Naive thymus-derived CD4-positive, alpha-beta T cell (primary cell): Measurements from ENCODE around the gene CCDC40. TPM values are rescaled to one million over a fixed set of nuclear protein-coding genes. Genes with fewer than 3 reads are reported as not detected.
A peak's percentile ranks its signal among the peaks of the same experiment; 100 is the strongest.

Experiments used
- ATAC-seq: fragments of 150-1000 bp; cut with Tn5 transposase; 2 replicates; pipeline ENCODE4 v1.10.0; 2021; ENCODE audit warnings: mild to moderate bottlenecking, moderate library complexity
- CTCF ChIA-PET: fragments of 350-600 bp; sonication (Branson Sonifier 250); formaldehyde crosslinking; loops from one replicate; lab custom pipeline; 2021; ENCODE audit warnings: antibody characterized with exemption; lab: Charles Lee
- POLR2A ChIA-PET: fragments of 350-600 bp; sonication (Branson Sonifier 250); formaldehyde crosslinking; loops from one replicate; lab custom pipeline; 2021; ENCODE audit warnings: antibody characterized with exemption, inconsistent platforms; lab: Charles Lee
- DNase-seq, 9 donors: peaks; one replicate each; pipeline versions ENCODE4 v3.0.0 to v3.0.0-alpha.2; 2020 to 2022; ENCODE audit warnings: mixed read lengths in 1 of 9
- H3K27ac ChIP-seq: one replicate; pipeline ENCODE4 v1.7.0; 2013; ENCODE audit warnings: mild to moderate bottlenecking, low read depth, low read length, moderate library complexity
- H3K27me3 ChIP-seq, 2 donors: one replicate each; pipeline ENCODE4 v1.7.0; 2013; ENCODE audit warnings: low read length in 2 of 2, mild to moderate bottlenecking in 2 of 2, moderate library complexity in 2 of 2; ENCODE audit not compliant: control insufficient read depth in 2 of 2, insufficient read depth in 2 of 2
- H3K36me3 ChIP-seq, 3 experiments: 1 replicate in 2 of 3; 2 replicates in 1 of 3; pipeline ENCODE4 v1.7.0; 2013; ENCODE audit warnings: low read length in 3 of 3, mild to moderate bottlenecking in 3 of 3, moderate library complexity in 1 of 3; ENCODE audit not compliant: insufficient read depth in 3 of 3, control insufficient read depth in 2 of 3
- H3K4me1 ChIP-seq, 2 donors: one replicate each; pipeline ENCODE4 v1.7.0; 2013; ENCODE audit warnings: low read length in 2 of 2, mild to moderate bottlenecking in 2 of 2, moderate library complexity in 1 of 2; ENCODE audit not compliant: control insufficient read depth in 2 of 2, insufficient read depth in 2 of 2
- H3K4me3 ChIP-seq: 2 replicates; pipeline ENCODE4 v1.7.0; 2013; ENCODE audit warnings: mild to moderate bottlenecking, low read length
- H3K9me3 ChIP-seq, 3 experiments: 1 replicate in 2 of 3; 2 replicates in 1 of 3; pipeline ENCODE4 v1.7.0; 2013; ENCODE audit warnings: low read length in 3 of 3; ENCODE audit not compliant: control insufficient read depth in 2 of 3
- H3K27ac Mint-ChIP-seq, 9 donors: one replicate each; pipeline ENCODE4 v1.8.0; 2020 to 2022; ENCODE audit warnings: mixed read lengths in 9 of 9, mild to moderate bottlenecking in 8 of 9, moderate library complexity in 5 of 9, inconsistent platforms in 2 of 9
- H3K27me3 Mint-ChIP-seq, 5 donors: one replicate each; pipeline ENCODE4 v1.8.0; 2021 to 2022; ENCODE audit warnings: mixed read lengths in 5 of 5, mild to moderate bottlenecking in 1 of 5
- H3K36me3 Mint-ChIP-seq, 5 donors: one replicate each; pipeline ENCODE4 v1.8.0; 2020 to 2022; ENCODE audit warnings: mixed read lengths in 5 of 5, mild to moderate bottlenecking in 3 of 5, inconsistent platforms in 1 of 5
- H3K4me1 Mint-ChIP-seq, 7 donors: one replicate each; pipeline ENCODE4 v1.8.0; 2020 to 2022; ENCODE audit warnings: mixed read lengths in 7 of 7, mild to moderate bottlenecking in 3 of 7, inconsistent platforms in 1 of 7
- H3K4me3 Mint-ChIP-seq, 10 donors: one replicate each; pipeline ENCODE4 v1.8.0; 2020 to 2022; ENCODE audit warnings: mild to moderate bottlenecking in 10 of 10, mixed read lengths in 10 of 10, moderate library complexity in 6 of 10, inconsistent platforms in 2 of 10
- H3K9me3 Mint-ChIP-seq, 11 donors: one replicate each; pipeline ENCODE4 v1.8.0; 2020 to 2022; ENCODE audit warnings: mixed read lengths in 11 of 11, mild to moderate bottlenecking in 4 of 11, inconsistent platforms in 1 of 11, moderate library complexity in 1 of 11
- intact Hi-C, 2 donors: fragments of 100-400 bp; cut with micrococcal nuclease; formaldehyde crosslinking; loops; one replicate each; pipeline ENCODE4 v1.15.1; 2023
- polyA plus RNA-seq, 2 donors: library from polyadenylated mRNA; unstranded; fragments of 300-500 nt; fragmentation: Illumina TruSeq; gene quantifications; one replicate each; pipeline ENCODE4 v1.2.3, GENCODE V29; 2021
- total RNA-seq, 6 experiments: library from RNA in 5 of 6; stranded (reverse) in 5 of 6; gene quantifications; 1 replicate in 5 of 6; 2 replicates in 1 of 6; pipeline ENCODE4 v1.2.3 and lab custom pipeline; 2021 to 2026

Gene CCDC40
- total and polyA plus RNA-seq, 7 experiments from 2014 or later: 0.43 to 3.0 (median 0.79) TPM; not detected in 2

GRCh38 chr17:80060644-80061043 lies 24.2 kb downstream of the CCDC40 start:
- H3K9me3 Mint-ChIP-seq: no peaks in the 10 kb centered on the region
- DNase-seq (no peak), ATAC-seq (no peak)
- intact Hi-C loops: no loop called here
- no peaks in the 10 kb centered on the region for H3K36me3 Mint-ChIP-seq
- no peaks in the 10 kb centered on the region for H3K27me3 ChIP-seq
- H3K27ac Mint-ChIP-seq: no peak overlapping the region
- H3K4me3 ChIP-seq: no peak overlapping the region
- CTCF ChIA-PET: no interaction called here
- peaks cover 0 to 3% (median 0%) of the 10 kb centered on the region in 7 donors for H3K4me1 Mint-ChIP-seq
- no peaks in the 10 kb centered on the region for H3K9me3 ChIP-seq
- no peak overlapping the region for H3K4me3 Mint-ChIP-seq
- POLR2A ChIA-PET: no interaction called here
- H3K27me3 Mint-ChIP-seq: peaks cover 0 to 2% (median 0%) of the 10 kb centered on the region in 5 donors
- no peak overlapping the region for H3K27ac ChIP-seq
- H3K36me3 ChIP-seq: no peaks in the 10 kb centered on the region
- no peaks in the 10 kb centered on the region for H3K4me1 ChIP-seq

DNA sequence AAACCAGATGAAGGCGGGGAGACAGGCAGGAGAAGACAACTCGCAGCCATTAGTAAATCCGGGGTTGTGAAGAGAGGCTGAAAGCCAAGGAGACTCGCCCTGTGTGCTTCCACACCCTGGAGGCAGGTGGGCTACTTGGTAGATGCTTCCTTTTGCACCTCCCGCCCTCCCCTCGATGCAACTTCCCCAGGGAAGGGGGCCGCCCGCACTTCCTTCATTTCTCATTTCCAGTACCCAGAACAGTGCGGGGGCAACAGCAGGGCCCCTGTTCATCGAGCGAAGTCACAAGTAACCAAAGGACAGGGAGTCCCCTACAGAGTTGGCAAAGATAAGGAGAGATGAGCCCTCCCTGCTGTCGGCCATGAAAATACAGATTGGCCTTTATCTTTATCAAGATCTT lies 25.0 kb downstream of the CCDC40 start:
- H3K27ac Mint-ChIP-seq: no peak overlapping the region
- no peak overlapping the region for H3K27ac ChIP-seq
- no peak overlapping the region for H3K4me3 ChIP-seq
- no peaks in the 10 kb centered on the region for H3K36me3 ChIP-seq
- no peak overlapping the region for H3K4me3 Mint-ChIP-seq
- H3K27me3 Mint-ChIP-seq: peaks cover 0 to 2% (median 0%) of the 10 kb centered on the region in 5 donors
- H3K27me3 ChIP-seq: no peaks in the 10 kb centered on the region
- intact Hi-C loops: no loop called here
- DNase-seq (no peak), ATAC-seq (no peak)
- ChIA-PET CTCF (no interaction called here), POLR2A (no interaction called here)
- no peaks in the 10 kb centered on the region for H3K36me3 Mint-ChIP-seq
- peaks cover 0 to 3% (median 0%) of the 10 kb centered on the region in 7 donors for H3K4me1 Mint-ChIP-seq
- no peaks in the 10 kb centered on the region for H3K9me3 Mint-ChIP-seq
- H3K9me3 ChIP-seq: no peaks in the 10 kb centered on the region
- H3K4me1 ChIP-seq: no peaks in the 10 kb centered on the region

- Mint-ChIP-seq H3K4me3 (no peak overlapping the region), H3K36me3 (no peaks in the 10 kb centered on the region), H3K4me1 (peaks cover 0 to 3% (median 0%) of the 10 kb centered on the region in 7 donors), H3K27ac (peak overlapping the region in 1 of 9 donors; percentile 81), H3K27me3 (peaks cover 0 to 2% (median 0%) of the 10 kb centered on the region in 5 donors), H3K9me3 (no peaks in the 10 kb centered on the region)
- Histone ChIP-seq H3K4me3 (no peak overlapping the region), H3K9me3 (no peaks in the 10 kb centered on the region), H3K36me3 (no peaks in the 10 kb centered on the region), H3K27ac (no peak overlapping the region), H3K4me1 (no peaks in the 10 kb centered on the region), H3K27me3 (no peaks in the 10 kb centered on the region)
- DNase-seq (no peak), ATAC-seq (peak; percentile 48)
- CTCF ChIA-PET: no interaction called here
- intact Hi-C loops: no loop called here
- POLR2A ChIA-PET: no interaction called here
These were observed 27.6 kb downstream of the CCDC40 start for GRCh38 chr17:80063830-80064585.

- Histone ChIP-seq H3K27me3 (no peaks in the 10 kb centered on the region), H3K4me1 (no peaks in the 10 kb centered on the region), H3K4me3 (no peak overlapping the region), H3K36me3 (no peaks in the 10 kb centered on the region), H3K9me3 (no peaks in the 10 kb centered on the region), H3K27ac (no peak overlapping the region)
- ATAC-seq (no peak), DNase-seq (no peak)
- H3K4me3 Mint-ChIP-seq: no peak overlapping the region
- H3K27me3 Mint-ChIP-seq: peaks cover 0 to 2% (median 0%) of the 10 kb centered on the region in 5 donors
- ChIA-PET CTCF (no interaction called here), POLR2A (no interaction called here)
- H3K36me3 Mint-ChIP-seq: no peaks in the 10 kb centered on the region
- intact Hi-C loops: no loop called here
- H3K27ac Mint-ChIP-seq: no peak overlapping the region
- H3K9me3 Mint-ChIP-seq: no peaks in the 10 kb centered on the region
- H3K4me1 Mint-ChIP-seq: peaks cover 0 to 4% (median under 1%) of the 10 kb centered on the region in 7 donors
These were observed 28.3 kb downstream of the CCDC40 start for GRCh38 chr17:80064696-80065095.

DNA sequence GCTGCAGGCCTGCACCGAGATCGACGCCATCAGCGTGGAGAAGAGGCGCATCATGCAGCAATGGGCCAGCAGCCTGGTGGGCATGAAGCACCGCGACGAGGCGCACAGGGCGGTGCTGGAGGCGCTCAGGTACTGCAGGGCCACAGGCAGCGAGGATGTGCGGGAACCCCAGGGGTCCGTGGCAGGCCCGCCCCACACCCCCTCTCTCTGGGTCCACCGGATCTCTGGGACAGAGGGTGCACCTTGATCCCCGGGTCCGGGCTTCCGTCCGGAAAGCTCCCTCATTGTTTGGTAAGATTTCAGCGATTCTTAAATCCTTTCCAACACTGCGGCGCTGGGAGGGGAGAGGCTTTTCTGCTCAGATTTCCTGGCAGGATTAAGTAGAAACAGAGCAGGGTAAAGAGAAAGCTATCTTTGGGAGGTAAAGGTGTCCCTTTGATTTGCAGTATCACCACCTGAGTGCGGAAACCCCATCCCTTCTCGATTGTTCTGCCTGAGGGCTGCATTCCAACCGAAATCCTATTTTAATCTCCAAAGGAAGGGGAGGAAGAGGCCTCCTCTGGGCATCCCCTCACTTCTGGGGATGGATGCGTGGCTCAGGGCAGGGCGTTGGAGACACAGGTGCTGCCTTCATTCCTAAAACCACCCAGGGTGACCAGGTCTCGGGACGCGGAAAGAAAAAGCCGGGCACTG lies 29.2 kb downstream of the CCDC40 start:
- intact Hi-C loops: no loop called here
- POLR2A ChIA-PET: no interaction called here
- no peak for DNase-seq
- Histone ChIP-seq H3K4me3 (no peak overlapping the region), H3K27me3 (no peaks in the 10 kb centered on the region), H3K36me3 (no peaks in the 10 kb centered on the region), H3K9me3 (no peaks in the 10 kb centered on the region), H3K4me1 (no peaks in the 10 kb centered on the region), H3K27ac (no peak overlapping the region)
- H3K36me3 Mint-ChIP-seq: no peaks in the 10 kb centered on the region
- ATAC-seq: no peak
- H3K4me3 Mint-ChIP-seq: no peak overlapping the region
- peaks cover 0 to 4% (median 3%) of the 10 kb centered on the region in 7 donors for H3K4me1 Mint-ChIP-seq
- H3K27ac Mint-ChIP-seq: no peak overlapping the region
- H3K9me3 Mint-ChIP-seq: no peaks in the 10 kb centered on the region
- CTCF ChIA-PET: no interaction called here
- peaks cover 0 to 2% (median 0%) of the 10 kb centered on the region in 5 donors for H3K27me3 Mint-ChIP-seq

DNA sequence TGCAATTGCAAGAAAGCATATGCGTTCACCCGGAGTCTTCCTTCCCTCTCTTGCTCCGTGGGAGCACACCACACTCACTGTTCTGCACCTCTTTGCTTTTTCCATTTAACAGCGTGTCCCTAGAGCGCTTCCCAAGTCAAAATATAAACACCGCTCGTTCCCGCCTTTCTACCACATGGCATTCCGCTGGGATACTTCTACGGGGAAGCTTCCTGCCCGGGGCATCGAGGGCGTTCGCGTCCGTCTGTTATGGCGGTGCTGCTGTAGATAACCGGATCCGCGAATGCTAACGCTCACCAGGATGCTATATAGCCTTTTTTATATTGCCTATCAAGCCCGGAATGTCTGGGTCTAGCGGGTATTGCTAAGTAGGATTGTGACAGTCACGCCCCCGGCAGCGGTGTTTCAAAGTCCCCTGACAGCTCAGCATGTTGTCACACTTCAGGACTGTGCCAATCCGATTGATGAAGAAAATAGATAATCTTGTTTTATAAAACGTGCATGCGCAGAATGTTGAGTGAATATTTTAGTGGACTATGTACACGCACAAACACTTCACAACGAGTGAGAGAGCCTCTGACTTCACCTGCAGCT lies 31.0 kb downstream of the CCDC40 start:
- intact Hi-C loops: no loop called here
- H3K36me3 Mint-ChIP-seq: no peaks in the 10 kb centered on the region
- peak overlapping the region in 1 of 9 donors; percentile 36 for H3K27ac Mint-ChIP-seq
- H3K9me3 Mint-ChIP-seq: no peaks in the 10 kb centered on the region
- H3K4me3 Mint-ChIP-seq: no peak overlapping the region
- H3K4me1 ChIP-seq: peaks cover 0 to 10% of the 10 kb centered on the region in 2 donors
- no peaks in the 10 kb centered on the region for H3K27me3 Mint-ChIP-seq
- H3K27me3 ChIP-seq: no peaks in the 10 kb centered on the region
- DNase-seq (no peak), ATAC-seq (no peak)
- peaks cover 0 to 13% (median 10%) of the 10 kb centered on the region in 7 donors for H3K4me1 Mint-ChIP-seq
- H3K4me3 ChIP-seq: no peak overlapping the region
- ChIA-PET POLR2A (no interaction called here), CTCF (no interaction called here)
- H3K27ac ChIP-seq: no peak overlapping the region
- no peaks in the 10 kb centered on the region for H3K9me3 ChIP-seq
- H3K36me3 ChIP-seq: no peaks in the 10 kb centered on the region
